SK-N-SH (cell line): ENCODE data around the gene SLC24A3. TPM values are rescaled to one million over a fixed set of nuclear protein-coding genes. Genes with fewer than 3 reads are reported as not detected.

Experiments used
- CTCF ChIA-PET: fragments of 300-600, 350-600 bp; formaldehyde crosslinking; extraction: SDS; loops from one replicate; lab custom pipeline; 2021; lab: Yijun Ruan, JAX
- POLR2A ChIA-PET: fragments of 350-600 bp; sonication (Branson Sonifier 250); formaldehyde crosslinking; extraction: SDS; loops from one replicate; lab custom pipeline; 2020; ENCODE audit warnings: antibody characterized with exemption, inconsistent platforms; lab: Yijun Ruan, JAX
- DNase-seq: peaks from one replicate; pipeline ENCODE4 v3.0.0; 2012
- H2AFZ ChIP-seq: fragments of 200-600 bp; sonication (generic); 2 replicates; pipeline ENCODE4 v1.8.1; 2016; ENCODE audit warnings: antibody characterized with exemption, mild to moderate bottlenecking, low read depth
- H3F3A ChIP-seq: fragments of 200-600 bp; sonication (generic); replicated peaks from 2 replicates; pipeline ENCODE3; 2016; ENCODE audit warnings: antibody characterized with exemption, mild to moderate bottlenecking; ENCODE audit not compliant: insufficient read depth
- H3K27ac ChIP-seq, 2 experiments: fragments of 200-500 bp in 1 of 2; fragments of 200-600 bp in 1 of 2; sonication (Bioruptor generic) in 1 of 2; sonication (generic), shearing (Covaris generic) in 1 of 2; 2 replicates each; pipeline versions ENCODE4 v1.5.1 to v1.6.1; 2014 to 2016; ENCODE audit warnings: low read depth in 2 of 2, inconsistent platforms in 1 of 2, low read length in 1 of 2, mild to moderate bottlenecking in 1 of 2, mixed read lengths in 1 of 2
- H3K27me3 ChIP-seq: fragments of 200-600 bp; sonication (generic), shearing (Covaris generic); 2 replicates; pipeline ENCODE4 v1.6.1; 2016; ENCODE audit warnings: mixed run types; ENCODE audit not compliant: insufficient read depth
- H3K36me3 ChIP-seq, 2 experiments: fragments of 200-500 bp in 1 of 2; fragments of 200-600 bp in 1 of 2; sonication (Bioruptor generic) in 1 of 2; sonication (generic) in 1 of 2; replicated peaks in 1 of 2; 2 replicates each; pipeline versions ENCODE3 to v1.5.1; 2014 to 2016; ENCODE audit warnings: low read length in 1 of 2, mild to moderate bottlenecking in 1 of 2; ENCODE audit not compliant: insufficient read depth in 2 of 2, control insufficient read depth in 1 of 2
- H3K4me1 ChIP-seq, 2 experiments: fragments of 200-500 bp in 1 of 2; fragments of 200-600 bp in 1 of 2; sonication (Bioruptor generic) in 1 of 2; sonication (generic), shearing (Covaris generic) in 1 of 2; 2 replicates each; pipeline versions ENCODE4 v1.5.1 to v1.6.1; 2014 to 2016; ENCODE audit warnings: low read depth in 1 of 2, low read length in 1 of 2, mixed run types in 1 of 2; ENCODE audit not compliant: insufficient read depth in 2 of 2, control insufficient read depth in 1 of 2
- H3K4me2 ChIP-seq: fragments of 200-600 bp; sonication (generic), shearing (Covaris generic); 2 replicates; pipeline ENCODE4 v1.6.1; 2017; ENCODE audit warnings: mixed run types
- H3K4me3 ChIP-seq, 2 experiments: fragments of 200-500 bp in 1 of 2; fragments of 200-600 bp in 1 of 2; sonication (Bioruptor generic) in 1 of 2; sonication (generic), shearing (Covaris generic) in 1 of 2; 2 replicates each; pipeline versions ENCODE4 v1.5.1 to v1.8.1; 2014 to 2016; ENCODE audit warnings: low read depth in 2 of 2, inconsistent platforms in 1 of 2, low read length in 1 of 2, mild to moderate bottlenecking in 1 of 2, mixed read lengths in 1 of 2, moderate library complexity in 1 of 2
- H3K79me2 ChIP-seq: fragments of 200-600 bp; sonication (generic); 2 replicates; pipeline ENCODE4 v1.8.1; 2017; ENCODE audit warnings: mild to moderate bottlenecking; ENCODE audit not compliant: insufficient read depth
- H3K9ac ChIP-seq: fragments of 200-600 bp; sonication (generic); 2 replicates; pipeline ENCODE4 v1.6.1; 2017; ENCODE audit warnings: mixed run types
- H3K9me2 ChIP-seq: fragments of 200-600 bp; sonication (generic); 2 replicates; pipeline ENCODE4 v1.6.1; 2017; ENCODE audit warnings: mixed run types
- H3K9me3 ChIP-seq: fragments of 200-600 bp; sonication (generic); 2 replicates; pipeline ENCODE4 v1.6.1; 2017; ENCODE audit warnings: mixed run types, mild to moderate bottlenecking, moderate library complexity
- H4K20me1 ChIP-seq: fragments of 200-600 bp; sonication (generic); 2 replicates; pipeline ENCODE4 v1.6.1; 2017; ENCODE audit warnings: mild to moderate bottlenecking, mixed run types; ENCODE audit not compliant: insufficient read depth
- ELF1 ChIP-seq: IDR thresholded peaks from 2 replicates; pipeline ENCODE4 v1.4.0; 2012
- EP300 ChIP-seq, 2 experiments: IDR thresholded peaks; 2 replicates each; pipeline versions ENCODE4 v1.4.0 to v1.6.1; 2012; ENCODE audit warnings: borderline replicate concordance in 1 of 2, low read depth in 1 of 2, low read length in 1 of 2
- EZH2phosphoT487 ChIP-seq: fragments of 200-600 bp; sonication (generic); IDR thresholded peaks from 2 replicates; pipeline ENCODE4 v1.6.1; 2017; ENCODE audit warnings: low read depth, mixed run types, mild to moderate bottlenecking, antibody characterized with exemption, moderate library complexity, borderline replicate concordance
- FOSL2 ChIP-seq: IDR thresholded peaks from 2 replicates; pipeline ENCODE4 v1.4.0; 2012; ENCODE audit warnings: low read depth, mild to moderate bottlenecking, moderate library complexity, borderline replicate concordance
- FOXJ3 ChIP-seq: sonication (generic); formaldehyde crosslinking; IDR thresholded peaks from 2 replicates; pipeline ENCODE4 v1.5.1; 2020; ENCODE audit warnings: mild to moderate bottlenecking, missing genetic modification reagents
- FOXM1 ChIP-seq: IDR thresholded peaks from 2 replicates; pipeline ENCODE4 v1.4.0; 2012; ENCODE audit warnings: low read depth, mild to moderate bottlenecking
- MXI1 ChIP-seq: IDR thresholded peaks from 2 replicates; pipeline ENCODE4 v1.6.1; 2012; ENCODE audit warnings: mild to moderate bottlenecking, low read depth, low read length, improper control_type of control experiment
- NFIC ChIP-seq: IDR thresholded peaks from 2 replicates; pipeline ENCODE4 v1.4.0; 2012; ENCODE audit warnings: borderline replicate concordance
- NRF1 ChIP-seq: IDR thresholded peaks from 2 replicates; pipeline ENCODE4 v1.6.1; 2012; ENCODE audit warnings: low read depth, mild to moderate bottlenecking, low read length
- POLR2AphosphoS5 ChIP-seq: IDR thresholded peaks from 2 replicates; pipeline ENCODE4 v1.6.1; 2012; ENCODE audit warnings: low read depth, low read length
- RFX5 ChIP-seq: IDR thresholded peaks from 2 replicates; pipeline ENCODE4 v1.6.1; 2012; ENCODE audit warnings: mild to moderate bottlenecking, improper control_type of control experiment, low read length
- SIN3A ChIP-seq: IDR thresholded peaks from 2 replicates; pipeline ENCODE4 v1.6.1; 2012; ENCODE audit warnings: low read depth, mild to moderate bottlenecking, low read length, moderate library complexity, borderline replicate concordance
- SMC3 ChIP-seq: IDR thresholded peaks from 2 replicates; pipeline ENCODE4 v1.6.1; 2012; ENCODE audit warnings: low read depth, low read length, improper control_type of control experiment
- TAF1 ChIP-seq: IDR thresholded peaks from 2 replicates; pipeline ENCODE4 v1.6.1; 2012; ENCODE audit warnings: low read depth, mild to moderate bottlenecking, low read length, moderate library complexity, borderline replicate concordance
- USF1 ChIP-seq: IDR thresholded peaks from 2 replicates; pipeline ENCODE4 v1.4.0; 2012; ENCODE audit warnings: low read depth, borderline replicate concordance
- YY1 ChIP-seq: IDR thresholded peaks from 2 replicates; pipeline ENCODE4 v1.4.0; 2012; ENCODE audit warnings: low read depth, mild to moderate bottlenecking
- WGBS: methylation state at CpG from one replicate; pipeline ENCODE4 v1.1.6; 2017; ENCODE audit warnings: low lambda C conversion rate; 5-methylcytosine and 5-hydroxymethylcytosine counted together
- polyA plus RNA-seq, 3 experiments: library from polyadenylated mRNA; depleted of rRNA; stranded (reverse); fragments of >200 nt; gene quantifications; 2 replicates each; pipeline ENCODE4 v1.2.3, GENCODE V29; 2012

Gene SLC24A3
- polyA plus RNA-seq, 1 of the 3 experiments (the other 2 are of a cell fraction) = not detected

GRCh38 chr20:19341348-19342053 lies 129.1 kb downstream of the SLC24A3 start (continued):
- no peak for TF ChIP-seq USF1
- TF ChIP-seq SMC3 = no peak
- TF ChIP-seq ELF1 = no peak
- TF ChIP-seq NRF1 = no peak

- H2AFZ ChIP-seq = no peak overlapping the region
- no peaks in the 10 kb centered on the region for H3K9me2 ChIP-seq
- H3K27me3 ChIP-seq = peaks cover 4% of the 10 kb centered on the region
- H3K4me2 ChIP-seq = no peak overlapping the region
- no peak overlapping the region for H3K27ac ChIP-seq
- H3K4me1 ChIP-seq = no peaks in the 10 kb centered on the region; a peak in 1 of 4 replicates
- no peak for TF ChIP-seq POLR2AphosphoS5
- no peak for TF ChIP-seq YY1
- TF ChIP-seq SIN3A = no peak
- no peak for TF ChIP-seq EZH2phosphoT487
- TF ChIP-seq RFX5 = no peak
- no peak for TF ChIP-seq EP300 (IDR thresholded peaks at IDR 0.05; ENCODE audit: borderline replicate concordance in 1 of 2, low read depth in 1 of 2, low read length in 1 of 2)
- TF ChIP-seq FOSL2 = no peak
- TF ChIP-seq FOXM1 = no peak
- TF ChIP-seq NFIC = no peak
- no peak for TF ChIP-seq MXI1
- TF ChIP-seq ELF1 = no peak
- TF ChIP-seq TAF1 = no peak
- no peak for TF ChIP-seq FOXJ3 (CRISPR knock-in tag)
- no peak for TF ChIP-seq USF1
- no peaks in the 10 kb centered on the region for H4K20me1 ChIP-seq
- H3F3A ChIP-seq = no peaks in the 10 kb centered on the region
- no peaks in the 10 kb centered on the region for H3K79me2 ChIP-seq
- 6% methylated on average over 2 of the region's 2 CpGs for WGBS
- no peak for DNase-seq
- ChIA-PET CTCF (no interaction called here), POLR2A (no interaction called here)
- H3K36me3 ChIP-seq = no peaks in the 10 kb centered on the region
- no peak overlapping the region for H3K9ac ChIP-seq
- H3K9me3 ChIP-seq = no peaks in the 10 kb centered on the region
- H3K4me3 ChIP-seq = no peak overlapping the region
These were observed 131.9 kb downstream of the SLC24A3 start for GRCh38 chr20:19344341-19344740.
